Neural cell (in vitro differentiated cells): Measurements from ENCODE around the gene STX16.

Experiments used
- EP300 ChIP-seq: fragments of 450-650 bp; conservative IDR thresholded peaks from 2 replicates; pipeline ENCODE4 v1.6.1; 2014; ENCODE audit warnings: antibody characterized with exemption, mild to moderate bottlenecking, moderate library complexity; ENCODE audit not compliant: poor library complexity, severe bottlenecking
- TF ChIP-seq, protein P1 (sequence below): fragments of 450-650 bp; IDR thresholded peaks from 2 replicates; pipeline ENCODE4 v1.5.1; 2014; ENCODE audit warnings: antibody characterized with exemption, mild to moderate bottlenecking, moderate library complexity; ENCODE audit not compliant: poor library complexity, severe bottlenecking

DNA sequence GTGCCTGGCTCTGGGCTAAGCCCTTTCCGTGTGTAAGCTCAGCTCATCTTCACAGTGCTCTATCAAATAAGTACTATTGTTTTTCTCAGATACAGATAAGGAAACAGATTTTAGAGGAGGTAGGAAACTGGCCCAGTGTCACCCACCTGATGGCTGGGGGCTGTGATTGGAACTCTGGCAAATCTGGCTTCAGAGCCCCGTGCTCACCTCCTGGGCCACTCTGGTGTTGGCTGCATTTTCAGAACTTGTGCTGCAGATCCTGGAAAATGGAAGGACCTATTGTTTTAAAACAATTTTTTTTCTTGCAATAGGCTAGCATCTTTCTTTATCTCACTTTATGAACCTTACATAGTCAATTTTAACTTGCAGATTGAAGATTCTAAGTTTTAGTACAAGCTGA is 5.7 kb downstream of the STX16 start:
- no peak for TF ChIP-seq EP300
- TF ChIP-seq, protein P1, sequence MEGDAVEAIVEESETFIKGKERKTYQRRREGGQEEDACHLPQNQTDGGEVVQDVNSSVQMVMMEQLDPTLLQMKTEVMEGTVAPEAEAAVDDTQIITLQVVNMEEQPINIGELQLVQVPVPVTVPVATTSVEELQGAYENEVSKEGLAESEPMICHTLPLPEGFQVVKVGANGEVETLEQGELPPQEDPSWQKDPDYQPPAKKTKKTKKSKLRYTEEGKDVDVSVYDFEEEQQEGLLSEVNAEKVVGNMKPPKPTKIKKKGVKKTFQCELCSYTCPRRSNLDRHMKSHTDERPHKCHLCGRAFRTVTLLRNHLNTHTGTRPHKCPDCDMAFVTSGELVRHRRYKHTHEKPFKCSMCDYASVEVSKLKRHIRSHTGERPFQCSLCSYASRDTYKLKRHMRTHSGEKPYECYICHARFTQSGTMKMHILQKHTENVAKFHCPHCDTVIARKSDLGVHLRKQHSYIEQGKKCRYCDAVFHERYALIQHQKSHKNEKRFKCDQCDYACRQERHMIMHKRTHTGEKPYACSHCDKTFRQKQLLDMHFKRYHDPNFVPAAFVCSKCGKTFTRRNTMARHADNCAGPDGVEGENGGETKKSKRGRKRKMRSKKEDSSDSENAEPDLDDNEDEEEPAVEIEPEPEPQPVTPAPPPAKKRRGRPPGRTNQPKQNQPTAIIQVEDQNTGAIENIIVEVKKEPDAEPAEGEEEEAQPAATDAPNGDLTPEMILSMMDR: no peak
